GM12801 (cell line): ENCODE measurements around the gene ABCB6.

Experiments used
- CTCF ChIP-seq: IDR thresholded peaks from one replicate; pipeline ENCODE4 v1.5.1; 2011; ENCODE audit warnings: control low read depth; ENCODE audit not compliant: insufficient read length; ENCODE audit errors: extremely low read depth

ABCB6 gene

GRCh38 chr2:219253753-219254589, 35.2 kb upstream of the ABCB6 start, which contains the start of gene TUBA4A:
Gene TUBA4A, minus strand, starts transcription at chr2:219253918. Its CDS starts 60 bp downstream, at chr2:219253858.
- no peak for TF ChIP-seq CTCF

GRCh38 chr2:219252900-219253752, 34.4 kb upstream of the ABCB6 start, which contains the start of gene TUBA4B:
Gene TUBA4B, plus strand, starts transcription at chr2:219253243. Its CDS starts 165 bp downstream, at chr2:219253408.
- no peak for TF ChIP-seq CTCF

GRCh38 chr2:219252570-219252899, 33.8 kb upstream of the ABCB6 start:
- no peak for TF ChIP-seq CTCF

GRCh38 chr2:219252084-219252483, 33.3 kb upstream of the ABCB6 start:
- no peak for TF ChIP-seq CTCF

GRCh38 chr2:219251656-219252055, 32.9 kb upstream of the ABCB6 start:
- no peak for TF ChIP-seq CTCF

GRCh38 chr2:219250049-219250781, 31.5 kb upstream of the ABCB6 start:
- TF ChIP-seq CTCF: no peak
